Naive thymus-derived CD4-positive, alpha-beta T cell (primary cell): ENCODE data around the gene SPINDOC. TPM values are rescaled to one million over a fixed set of nuclear protein-coding genes. Genes with fewer than 3 reads are reported as not detected.
A peak's percentile ranks its signal among the peaks of the same experiment; 100 is the strongest.

Experiments
- ATAC-seq: fragments of 150-1000 bp; cut with Tn5 transposase; 2 replicates; pipeline ENCODE4 v1.10.0; 2021; ENCODE audit warnings: mild to moderate bottlenecking, moderate library complexity
- CTCF ChIA-PET: fragments of 350-600 bp; sonication (Branson Sonifier 250); formaldehyde crosslinking; loops from one replicate; lab custom pipeline; 2021; ENCODE audit warnings: antibody characterized with exemption; lab: Charles Lee
- POLR2A ChIA-PET: fragments of 350-600 bp; sonication (Branson Sonifier 250); formaldehyde crosslinking; loops from one replicate; lab custom pipeline; 2021; ENCODE audit warnings: antibody characterized with exemption, inconsistent platforms; lab: Charles Lee
- DNase-seq, 9 donors: peaks; one replicate each; pipeline versions ENCODE4 v3.0.0 to v3.0.0-alpha.2; 2020 to 2022; ENCODE audit warnings: mixed read lengths in 1 of 9
- H3K27ac ChIP-seq: one replicate; pipeline ENCODE4 v1.7.0; 2013; ENCODE audit warnings: mild to moderate bottlenecking, low read depth, low read length, moderate library complexity
- H3K27me3 ChIP-seq, 2 donors: one replicate each; pipeline ENCODE4 v1.7.0; 2013; ENCODE audit warnings: low read length in 2 of 2, mild to moderate bottlenecking in 2 of 2, moderate library complexity in 2 of 2; ENCODE audit not compliant: control insufficient read depth in 2 of 2, insufficient read depth in 2 of 2
- H3K36me3 ChIP-seq, 3 experiments: 1 replicate in 2 of 3; 2 replicates in 1 of 3; pipeline ENCODE4 v1.7.0; 2013; ENCODE audit warnings: low read length in 3 of 3, mild to moderate bottlenecking in 3 of 3, moderate library complexity in 1 of 3; ENCODE audit not compliant: insufficient read depth in 3 of 3, control insufficient read depth in 2 of 3
- H3K4me1 ChIP-seq, 2 donors: one replicate each; pipeline ENCODE4 v1.7.0; 2013; ENCODE audit warnings: low read length in 2 of 2, mild to moderate bottlenecking in 2 of 2, moderate library complexity in 1 of 2; ENCODE audit not compliant: control insufficient read depth in 2 of 2, insufficient read depth in 2 of 2
- H3K4me3 ChIP-seq: 2 replicates; pipeline ENCODE4 v1.7.0; 2013; ENCODE audit warnings: mild to moderate bottlenecking, low read length
- H3K9me3 ChIP-seq, 3 experiments: 1 replicate in 2 of 3; 2 replicates in 1 of 3; pipeline ENCODE4 v1.7.0; 2013; ENCODE audit warnings: low read length in 3 of 3; ENCODE audit not compliant: control insufficient read depth in 2 of 3
- H3K27ac Mint-ChIP-seq, 9 donors: one replicate each; pipeline ENCODE4 v1.8.0; 2020 to 2022; ENCODE audit warnings: mixed read lengths in 9 of 9, mild to moderate bottlenecking in 8 of 9, moderate library complexity in 5 of 9, inconsistent platforms in 2 of 9
- H3K27me3 Mint-ChIP-seq, 5 donors: one replicate each; pipeline ENCODE4 v1.8.0; 2021 to 2022; ENCODE audit warnings: mixed read lengths in 5 of 5, mild to moderate bottlenecking in 1 of 5
- H3K36me3 Mint-ChIP-seq, 5 donors: one replicate each; pipeline ENCODE4 v1.8.0; 2020 to 2022; ENCODE audit warnings: mixed read lengths in 5 of 5, mild to moderate bottlenecking in 3 of 5, inconsistent platforms in 1 of 5
- H3K4me1 Mint-ChIP-seq, 7 donors: one replicate each; pipeline ENCODE4 v1.8.0; 2020 to 2022; ENCODE audit warnings: mixed read lengths in 7 of 7, mild to moderate bottlenecking in 3 of 7, inconsistent platforms in 1 of 7
- H3K4me3 Mint-ChIP-seq, 10 donors: one replicate each; pipeline ENCODE4 v1.8.0; 2020 to 2022; ENCODE audit warnings: mild to moderate bottlenecking in 10 of 10, mixed read lengths in 10 of 10, moderate library complexity in 6 of 10, inconsistent platforms in 2 of 10
- H3K9me3 Mint-ChIP-seq, 11 donors: one replicate each; pipeline ENCODE4 v1.8.0; 2020 to 2022; ENCODE audit warnings: mixed read lengths in 11 of 11, mild to moderate bottlenecking in 4 of 11, inconsistent platforms in 1 of 11, moderate library complexity in 1 of 11
- intact Hi-C, 2 donors: fragments of 100-400 bp; cut with micrococcal nuclease; formaldehyde crosslinking; loops; one replicate each; pipeline ENCODE4 v1.15.1; 2023
- polyA plus RNA-seq, 2 donors: library from polyadenylated mRNA; unstranded; fragments of 300-500 nt; fragmentation: Illumina TruSeq; gene quantifications; one replicate each; pipeline ENCODE4 v1.2.3, GENCODE V29; 2021
- total RNA-seq, 6 experiments: library from RNA in 5 of 6; stranded (reverse) in 5 of 6; gene quantifications; 1 replicate in 5 of 6; 2 replicates in 1 of 6; pipeline ENCODE4 v1.2.3 and lab custom pipeline; 2021 to 2026

The SPINDOC gene
- total and polyA plus RNA-seq, 7 experiments from 2014 or later = 0.22 to 42.2 (median 8.2) TPM

- intact Hi-C loops = no loop called here
- Mint-ChIP-seq H3K4me3 (peak overlapping the region in 2 of 10 donors; percentile 18 to 38), H3K27me3 (no peaks in the 10 kb centered on the region), H3K36me3 (peaks cover 0 to 9% (median 0%) of the 10 kb centered on the region in 5 donors), H3K4me1 (peaks cover 47 to 85% (median 79%) of the 10 kb centered on the region in 7 donors), H3K27ac (peak overlapping the region in 4 of 9 donors; percentile 2 to 70 (median 22)), H3K9me3 (peaks cover 0 to 1% (median 0%) of the 10 kb centered on the region in 11 donors)
- H3K27ac ChIP-seq = no peak overlapping the region
- H3K9me3 ChIP-seq = no peaks in the 10 kb centered on the region
- ChIA-PET CTCF (interaction anchor here (1.3 to 2.4 kb wide), 3 partner anchors 12 to 38 kb away, joined by 5 to 13 read pairs (median 9); no protein-coding TSS in a partner anchor), POLR2A (interaction anchor here (0.9 to 5.5 kb wide), 2 partner anchors 12 to 330 kb away, joined by 7 to 51 read pairs; no protein-coding TSS in a partner anchor)
- peaks cover 0 to 13% (median 0%) of the 10 kb centered on the region in 3 experiments for H3K36me3 ChIP-seq
- peaks cover 33 to 45% of the 10 kb centered on the region in 2 donors for H3K4me1 ChIP-seq
- no peak for DNase-seq
- no peak overlapping the region for H3K4me3 ChIP-seq
- ATAC-seq = no peak
- no peaks in the 10 kb centered on the region for H3K27me3 ChIP-seq
These were observed 61.3 kb downstream of the SPINDOC start for GRCh38 chr11:63874511-63874910.

DNA sequence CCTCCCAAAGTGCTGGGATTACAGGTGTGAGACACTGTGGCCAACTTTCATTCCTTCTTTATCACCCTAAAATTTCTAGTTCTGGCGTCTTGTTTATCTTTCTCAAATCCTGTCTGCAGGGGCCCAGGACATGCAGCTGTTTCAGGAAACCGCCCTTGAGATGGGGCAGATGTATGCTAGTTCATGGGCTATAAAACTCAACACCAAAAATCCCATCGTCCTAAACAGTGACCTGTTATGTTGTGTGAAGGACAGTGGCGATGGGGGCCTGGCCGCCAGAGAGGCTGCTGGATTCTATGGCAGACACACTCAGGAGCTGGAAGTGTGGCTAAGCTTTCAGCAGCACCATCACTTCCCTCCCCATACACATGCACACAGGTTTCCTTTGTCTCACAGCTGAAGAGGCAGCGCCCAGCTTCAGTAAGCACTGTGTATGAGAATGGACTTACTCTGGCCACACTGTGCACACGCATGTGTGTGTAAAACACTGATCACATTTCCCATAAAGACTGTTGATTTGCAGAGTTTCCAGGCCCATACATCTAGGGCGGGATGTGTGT is 62.3 kb downstream of the SPINDOC start:
- ATAC-seq = no peak
- H3K4me3 Mint-ChIP-seq = peak overlapping the region in 1 of 10 donors; percentile 2

GRCh38 chr11:63876616-63877015 is 63.4 kb downstream of the SPINDOC start:
- H3K27ac Mint-ChIP-seq = peak overlapping the region in 1 of 9 donors; percentile 21
- H3K36me3 Mint-ChIP-seq = peaks cover 0 to 10% (median 0%) of the 10 kb centered on the region in 5 donors
- no peaks in the 10 kb centered on the region for H3K27me3 Mint-ChIP-seq
- ATAC-seq (no peak), DNase-seq (no peak)
- CTCF ChIA-PET = interaction anchor here (1.7 to 2.5 kb wide), 2 partner anchors 30 to 39 kb away, joined by 5 read pairs; no protein-coding TSS in a partner anchor
- no peaks in the 10 kb centered on the region for H3K9me3 Mint-ChIP-seq
- intact Hi-C loops = no loop called here
- no peak overlapping the region for H3K4me3 Mint-ChIP-seq
- Histone ChIP-seq H3K4me1 (peaks cover 29 to 47% of the 10 kb centered on the region in 2 donors), H3K27me3 (no peaks in the 10 kb centered on the region), H3K27ac (no peak overlapping the region), H3K36me3 (peaks cover 0 to 13% (median 0%) of the 10 kb centered on the region in 3 experiments), H3K9me3 (no peaks in the 10 kb centered on the region), H3K4me3 (no peak overlapping the region)
- H3K4me1 Mint-ChIP-seq = peaks cover 50 to 89% (median 82%) of the 10 kb centered on the region in 7 donors
- POLR2A ChIA-PET = interaction anchor here (5.5 kb wide), 1 partner anchor 10 kb away, joined by 51 read pairs; no protein-coding TSS in a partner anchor

More for the DNA sequence above, 62.3 kb downstream of the SPINDOC start:
- DNase-seq = no peak
- ChIA-PET POLR2A (interaction anchor here (0.9 to 5.5 kb wide), 2 partner anchors 11 to 329 kb away, joined by 7 to 51 read pairs; no protein-coding TSS in a partner anchor), CTCF (interaction anchor here (1.3 to 2.5 kb wide), 3 partner anchors 11 to 39 kb away, joined by 5 to 13 read pairs (median 5); no protein-coding TSS in a partner anchor)
- Mint-ChIP-seq H3K27ac (peak overlapping the region in 4 of 9 donors; percentile 4 to 60 (median 20)), H3K36me3 (peaks cover 0 to 9% (median 0%) of the 10 kb centered on the region in 5 donors), H3K4me1 (peaks cover 46 to 85% (median 79%) of the 10 kb centered on the region in 7 donors), H3K9me3 (peaks cover 0 to 1% (median 0%) of the 10 kb centered on the region in 11 donors), H3K27me3 (no peaks in the 10 kb centered on the region)
- H3K36me3 ChIP-seq = peaks cover 0 to 13% (median 0%) of the 10 kb centered on the region in 3 experiments
- peaks cover 33 to 45% of the 10 kb centered on the region in 2 donors for H3K4me1 ChIP-seq
- no peak overlapping the region for H3K4me3 ChIP-seq
- no peak overlapping the region for H3K27ac ChIP-seq
- intact Hi-C loops = no loop called here
- H3K9me3 ChIP-seq = no peaks in the 10 kb centered on the region
- no peaks in the 10 kb centered on the region for H3K27me3 ChIP-seq

Other genes with a start within 250 kb of the SPINDOC start
- 10 to 100 TPM in 1 of 5 experiments, 1 to 10 TPM in 3, under 1 TPM in 1; 0.92 to 10.3 (median 2.0) TPM for gene PLAAT3, start 199.0 kb upstream of the SPINDOC start, total RNA-seq
- 1 to 10 TPM; 1.9 to 4.8 TPM for gene PLAAT3, start 199.0 kb upstream of the SPINDOC start, polyA plus RNA-seq
- 10 to 100 TPM; 25.3 to 33.3 (median 29.5) TPM for gene ATL3, start 142.1 kb upstream of the SPINDOC start, total RNA-seq
- 10 to 100 TPM; 13.8 to 16.7 TPM for gene ATL3, start 142.1 kb upstream of the SPINDOC start, polyA plus RNA-seq
- 10 to 100 TPM; 20.8 to 65.7 (median 34.4) TPM for gene RTN3, start 132.0 kb upstream of the SPINDOC start, total RNA-seq
- gene RTN3, start 132.0 kb upstream of the SPINDOC start, polyA plus RNA-seq = 10 to 100 TPM; 32.6 to 35.2 TPM
- 1 to 10 TPM; 2.1 to 3.6 (median 2.7) TPM for gene ZFTA, start 44.7 kb upstream of the SPINDOC start, total RNA-seq
- gene ZFTA, start 44.7 kb upstream of the SPINDOC start, polyA plus RNA-seq = under 1 TPM; 0.04 to 0.15 TPM
- 10 to 100 TPM; 42.3 to 69.1 (median 56.8) TPM for gene MARK2, start 25.7 kb downstream of the SPINDOC start, total RNA-seq
- 10 to 100 TPM; 29.4 to 64.5 TPM for gene MARK2, start 25.7 kb downstream of the SPINDOC start, polyA plus RNA-seq
- under 1 TPM in 1 of 5 experiments, not detected in 4; 0.07 TPM for gene RCOR2, start 103.7 kb downstream of the SPINDOC start, total RNA-seq
- not detected for gene RCOR2, start 103.7 kb downstream of the SPINDOC start, polyA plus RNA-seq
- 10 to 100 TPM; 21.0 to 39.8 (median 24.8) TPM for gene NAA40, start 125.5 kb downstream of the SPINDOC start, total RNA-seq
- gene NAA40, start 125.5 kb downstream of the SPINDOC start, polyA plus RNA-seq = 10 to 100 TPM in 1 of 2 donors, 1 to 10 TPM in 1; 5.1 to 10.3 TPM
- 100 to 1,000 TPM in 4 of 5 experiments, 10 to 100 TPM in 1; 90.9 to 363 (median 105) TPM for gene COX8A, start 161.2 kb downstream of the SPINDOC start, total RNA-seq
- 100 to 1,000 TPM; 360 to 375 TPM for gene COX8A, start 161.2 kb downstream of the SPINDOC start, polyA plus RNA-seq
- 10 to 100 TPM; 59.4 to 99.0 (median 72.5) TPM for gene OTUB1, start 173.0 kb downstream of the SPINDOC start, total RNA-seq
- 100 to 1,000 TPM; 117 to 125 TPM for gene OTUB1, start 173.0 kb downstream of the SPINDOC start, polyA plus RNA-seq
- gene FLRT1, start 222.5 kb downstream of the SPINDOC start, total RNA-seq = not detected
- under 1 TPM; 0.05 to 0.12 TPM for gene FLRT1, start 222.5 kb downstream of the SPINDOC start, polyA plus RNA-seq